HEK293T (cell line): Measurements from ENCODE around the gene ZNF341.

Experiments used
- ARNT ChIP-seq: fragments of 450-650 bp; IDR thresholded peaks from 2 replicates; pipeline ENCODE4 v1.6.1; 2017; ENCODE audit warnings: mild to moderate bottlenecking
- BHLHE40 ChIP-seq: fragments of 450-650 bp; IDR thresholded peaks from 2 replicates; pipeline ENCODE4 v1.6.1; 2016; ENCODE audit warnings: mild to moderate bottlenecking, moderate library complexity, borderline replicate concordance
- ELF4 ChIP-seq: fragments of 450-650 bp; IDR thresholded peaks from 2 replicates; pipeline ENCODE4 v1.6.1; 2017; ENCODE audit warnings: antibody characterized with exemption
- FOXA1 ChIP-seq: fragments of 450-650 bp; IDR thresholded peaks from 2 replicates; pipeline ENCODE4 v1.6.1; 2016; ENCODE audit warnings: mild to moderate bottlenecking
- FOXM1 ChIP-seq: fragments of 450-650 bp; IDR thresholded peaks from 2 replicates; pipeline ENCODE4 v1.6.1; 2017; ENCODE audit warnings: mild to moderate bottlenecking, borderline replicate concordance
- HDGF ChIP-seq: fragments of 450-650 bp; IDR thresholded peaks from 2 replicates; pipeline ENCODE4 v1.6.1; 2017; ENCODE audit warnings: antibody characterized with exemption, borderline replicate concordance
- LEF1 ChIP-seq: fragments of 450-650 bp; IDR thresholded peaks from 2 replicates; pipeline ENCODE4 v1.6.1; 2017; ENCODE audit warnings: mild to moderate bottlenecking, borderline replicate concordance
- SP1 ChIP-seq: fragments of 450-650 bp; IDR thresholded peaks from 2 replicates; pipeline ENCODE4 v1.6.1; 2017
- SUZ12 ChIP-seq: fragments of 450-650 bp; IDR thresholded peaks from 2 replicates; pipeline ENCODE4 v1.6.1; 2016; ENCODE audit warnings: mild to moderate bottlenecking
- TARDBP ChIP-seq: fragments of 450-650 bp; IDR thresholded peaks from 2 replicates; pipeline ENCODE4 v1.6.1; 2016
- ZNF384 ChIP-seq: fragments of 450-650 bp; IDR thresholded peaks from 2 replicates; pipeline ENCODE4 v1.6.1; 2016
- TF ChIP-seq, protein P1 (sequence below): fragments of 450-650 bp; IDR thresholded peaks from 2 replicates; pipeline ENCODE4 v1.6.1; 2016

DNA sequence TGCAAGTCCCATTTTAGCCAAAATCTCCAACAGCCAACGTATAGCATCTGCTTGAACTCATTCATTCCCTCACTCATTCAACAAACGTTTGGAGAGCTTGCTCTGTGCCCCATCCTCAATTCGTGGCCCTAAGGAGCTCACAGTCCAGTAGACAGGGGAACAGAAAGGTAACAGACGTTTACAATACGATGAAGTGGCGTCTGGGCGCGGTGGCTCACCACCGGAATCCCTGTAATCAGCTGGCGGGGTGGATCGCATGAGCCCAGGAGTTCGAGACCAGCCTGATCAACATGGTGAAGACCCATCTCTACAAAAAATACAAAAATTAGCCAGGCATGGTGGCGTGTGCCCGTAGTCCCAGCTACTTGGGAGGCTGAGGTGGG, 44.8 kb upstream of the ZNF341 start:
- TF ChIP-seq, protein P1, sequence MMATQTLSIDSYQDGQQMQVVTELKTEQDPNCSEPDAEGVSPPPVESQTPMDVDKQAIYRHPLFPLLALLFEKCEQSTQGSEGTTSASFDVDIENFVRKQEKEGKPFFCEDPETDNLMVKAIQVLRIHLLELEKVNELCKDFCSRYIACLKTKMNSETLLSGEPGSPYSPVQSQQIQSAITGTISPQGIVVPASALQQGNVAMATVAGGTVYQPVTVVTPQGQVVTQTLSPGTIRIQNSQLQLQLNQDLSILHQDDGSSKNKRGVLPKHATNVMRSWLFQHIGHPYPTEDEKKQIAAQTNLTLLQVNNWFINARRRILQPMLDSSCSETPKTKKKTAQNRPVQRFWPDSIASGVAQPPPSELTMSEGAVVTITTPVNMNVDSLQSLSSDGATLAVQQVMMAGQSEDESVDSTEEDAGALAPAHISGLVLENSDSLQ: no peak
- TF ChIP-seq FOXA1 (no peak), SP1 (no peak), SUZ12 (no peak), TARDBP (no peak), FOXM1 (no peak), BHLHE40 (no peak), ELF4 (no peak), ZNF384 (no peak), ARNT (no peak), LEF1 (no peak), HDGF (no peak)
